H1 (cell line): ENCODE results near the gene MPRIP. TPM values are rescaled to one million over a fixed set of nuclear protein-coding genes. Genes with fewer than 3 reads are reported as not detected.

Source experiments
- CTCF ChIA-PET: fragments of 300-600 bp; sonication (Branson Sonifier 250); formaldehyde crosslinking; loops from one replicate; lab custom pipeline; 2021; ENCODE audit not compliant: partially characterized antibody; lab: Charles Lee
- POLR2A ChIA-PET: fragments of 300-600 bp; sonication (Branson Sonifier 250); formaldehyde crosslinking; loops from one replicate; lab custom pipeline; 2021; ENCODE audit warnings: inconsistent platforms; ENCODE audit not compliant: partially characterized antibody; lab: Charles Lee
- DNase-seq, 2 experiments: peaks; one replicate each; pipeline versions ENCODE4 v3.0.0 to v3.0.0-alpha.2; 2010 to 2022; ENCODE audit warnings: low spot score in 2 of 2, low read depth in 1 of 2, mixed read lengths in 1 of 2
- FAIRE-seq: peaks from 2 replicates; lab custom pipeline; 2011; peaks lifted over from hg19 to GRCh38; lab: Jason Lieb, UNC
- H2AFZ ChIP-seq: 2 replicates; pipeline ENCODE4 v1.8.1; 2012; ENCODE audit warnings: low read length, inconsistent platforms
- H2AK5ac ChIP-seq: 2 replicates; pipeline ENCODE4 v1.6.1; 2013; ENCODE audit warnings: low read depth, low read length
- H2BK120ac ChIP-seq: replicated peaks from 2 replicates; pipeline ENCODE3; 2013; ENCODE audit warnings: low read depth, low read length, inconsistent platforms
- H2BK12ac ChIP-seq: 2 replicates; pipeline ENCODE4 v1.6.1; 2013; ENCODE audit warnings: low read depth, low read length
- H2BK15ac ChIP-seq: 2 replicates; pipeline ENCODE4 v1.6.1; 2013; ENCODE audit warnings: low read length
- H2BK20ac ChIP-seq: 2 replicates; pipeline ENCODE4 v1.6.1; 2013; ENCODE audit warnings: low read length
- H2BK5ac ChIP-seq: 2 replicates; pipeline ENCODE4 v1.6.1; 2013; ENCODE audit warnings: low read depth, low read length
- H3K14ac ChIP-seq: 2 replicates; pipeline ENCODE4 v1.6.1; 2013; ENCODE audit warnings: inconsistent platforms; ENCODE audit not compliant: insufficient read length
- H3K18ac ChIP-seq: 2 replicates; pipeline ENCODE4 v1.6.1; 2013; ENCODE audit warnings: low read length; ENCODE audit errors: extremely low read depth
- H3K23ac ChIP-seq: 2 replicates; pipeline ENCODE4 v1.6.1; 2013; ENCODE audit warnings: inconsistent platforms; ENCODE audit not compliant: insufficient read length
- H3K23me2 ChIP-seq: 2 replicates; pipeline ENCODE4 v1.6.1; 2013; ENCODE audit warnings: low read depth, low read length
- H3K27ac ChIP-seq: 2 replicates; pipeline ENCODE4 v1.6.1; 2011; ENCODE audit warnings: low read depth, low read length, inconsistent platforms
- H3K27me3 ChIP-seq, 4 experiments: replicated peaks in 1 of 4; 1 replicate in 1 of 4; 2 replicates in 3 of 4; pipeline versions ENCODE4 v1.6.1 to v1.8.1; 2011 to 2013; ENCODE audit warnings: low read length in 3 of 4, mild to moderate bottlenecking in 3 of 4, inconsistent platforms in 2 of 4, mixed read lengths in 2 of 4, moderate library complexity in 1 of 4; ENCODE audit not compliant: control insufficient read depth in 3 of 4, insufficient read depth in 3 of 4; ENCODE audit errors: extremely low read depth in 1 of 4
- H3K36me3 ChIP-seq, 4 experiments: 2 replicates each; pipeline versions ENCODE4 v1.6.1 to v1.8.1; 2011 to 2013; ENCODE audit warnings: mild to moderate bottlenecking in 4 of 4, low read length in 3 of 4, moderate library complexity in 2 of 4, control low read depth in 1 of 4, inconsistent platforms in 1 of 4; ENCODE audit not compliant: insufficient read depth in 4 of 4, control insufficient read depth in 2 of 4
- H3K4ac ChIP-seq: replicated peaks from 2 replicates; pipeline ENCODE3; 2013; ENCODE audit warnings: low read length, low read depth, mixed read lengths, inconsistent platforms; ENCODE audit not compliant: insufficient read length
- H3K4me1 ChIP-seq, 4 experiments: replicated peaks in 1 of 4; 1 replicate in 1 of 4; 2 replicates in 3 of 4; pipeline versions ENCODE4 v1.6.1 to v1.8.1; 2011 to 2013; ENCODE audit warnings: low read length in 3 of 4, inconsistent platforms in 2 of 4, mixed read lengths in 1 of 4; ENCODE audit not compliant: insufficient read depth in 4 of 4, control insufficient read depth in 3 of 4
- H3K4me2 ChIP-seq, 2 experiments: 2 replicates each; pipeline versions ENCODE4 v1.6.1 to v1.8.1; 2011 to 2013; ENCODE audit warnings: low read depth in 2 of 2, low read length in 2 of 2, control low read depth in 1 of 2, inconsistent platforms in 1 of 2, mild to moderate bottlenecking in 1 of 2; ENCODE audit not compliant: insufficient read depth in 1 of 2
- H3K4me3 ChIP-seq, 4 experiments: fragments of 200-600, 300-600 bp in 1 of 4; sonication (generic), shearing (Covaris generic), sonication (Bioruptor Twin) in 1 of 4; 2 replicates each; pipeline versions ENCODE4 v1.5.1 to v1.8.1; 2011 to 2016; ENCODE audit warnings: low read length in 4 of 4, low read depth in 3 of 4, control low read depth in 2 of 4, inconsistent platforms in 2 of 4, mild to moderate bottlenecking in 2 of 4, mixed read lengths in 1 of 4, moderate library complexity in 1 of 4; ENCODE audit not compliant: insufficient read depth in 2 of 4; ENCODE audit errors: extremely low read depth in 1 of 4
- H3K56ac ChIP-seq: replicated peaks from 2 replicates; pipeline ENCODE3; 2013; ENCODE audit warnings: low read depth, mild to moderate bottlenecking, mixed read lengths, low read length, inconsistent platforms; ENCODE audit not compliant: insufficient read length
- H3K79me1 ChIP-seq: 2 replicates; pipeline ENCODE4 v1.6.1; 2013; ENCODE audit warnings: low read depth, low read length, control low read depth
- H3K79me2 ChIP-seq, 2 experiments: 2 replicates each; pipeline versions ENCODE4 v1.6.1 to v1.8.1; 2012 to 2013; ENCODE audit warnings: low read length in 2 of 2, mild to moderate bottlenecking in 2 of 2, inconsistent platforms in 1 of 2; ENCODE audit not compliant: insufficient read depth in 2 of 2, control insufficient read depth in 1 of 2
- H3K9ac ChIP-seq, 4 experiments: replicated peaks in 1 of 4; 1 replicate in 1 of 4; 2 replicates in 3 of 4; pipeline versions ENCODE4 v1.6.1 to v1.8.1; 2011 to 2013; ENCODE audit warnings: low read depth in 3 of 4, low read length in 3 of 4, control low read depth in 2 of 4, mild to moderate bottlenecking in 2 of 4, moderate library complexity in 2 of 4, inconsistent platforms in 1 of 4; ENCODE audit errors: extremely low read depth in 1 of 4
- H3K9me3 ChIP-seq, 2 experiments: 2 replicates each; pipeline versions ENCODE4 v1.6.1 to v1.8.1; 2012 to 2013; ENCODE audit warnings: mild to moderate bottlenecking in 2 of 2, moderate library complexity in 2 of 2, control low read depth in 1 of 2, inconsistent platforms in 1 of 2, low read depth in 1 of 2, low read length in 1 of 2, mixed read lengths in 1 of 2; ENCODE audit not compliant: insufficient read depth in 2 of 2
- H4K20me1 ChIP-seq, 2 experiments: replicated peaks in 1 of 2; 2 replicates each; pipeline versions ENCODE3 to v1.8.1; 2011 to 2013; ENCODE audit warnings: inconsistent platforms in 2 of 2, low read length in 2 of 2, mild to moderate bottlenecking in 1 of 2; ENCODE audit not compliant: insufficient read depth in 2 of 2, control insufficient read depth in 1 of 2
- H4K5ac ChIP-seq: 2 replicates; pipeline ENCODE4 v1.6.1; 2013; ENCODE audit warnings: low read length, low read depth, mixed read lengths, inconsistent platforms; ENCODE audit not compliant: insufficient read length
- H4K8ac ChIP-seq: 2 replicates; pipeline ENCODE4 v1.8.0; 2013; ENCODE audit warnings: mild to moderate bottlenecking, moderate library complexity, low read length, inconsistent platforms; ENCODE audit not compliant: insufficient read depth; ENCODE audit errors: extremely low read depth
- H4K91ac ChIP-seq: replicated peaks from 2 replicates; pipeline ENCODE3; 2013; ENCODE audit warnings: low read length, mixed read lengths, inconsistent platforms; ENCODE audit not compliant: insufficient read length
- BACH1 ChIP-seq: IDR thresholded peaks from 2 replicates; pipeline ENCODE4 v1.6.1; 2012; ENCODE audit warnings: low read length, improper control_type of control experiment
- CEBPB ChIP-seq: IDR thresholded peaks from 2 replicates; pipeline ENCODE4 v1.6.1; 2012; ENCODE audit warnings: low read depth, low read length
- CHD2 ChIP-seq: IDR thresholded peaks from 2 replicates; pipeline ENCODE4 v1.6.1; 2012; ENCODE audit warnings: low read length, improper control_type of control experiment
- EP300 ChIP-seq, 2 experiments: IDR thresholded peaks; 1 replicate in 1 of 2; 2 replicates in 1 of 2; pipeline ENCODE4 v1.6.1; 2011 to 2012; ENCODE audit warnings: low read depth in 2 of 2, low read length in 2 of 2, mild to moderate bottlenecking in 2 of 2, borderline replicate concordance in 1 of 2, inconsistent platforms in 1 of 2, moderate library complexity in 1 of 2
- FOSL1 ChIP-seq: IDR thresholded peaks from 2 replicates; pipeline ENCODE4 v1.6.1; 2011; ENCODE audit warnings: mild to moderate bottlenecking, low read depth, low read length, moderate library complexity; ENCODE audit not compliant: insufficient read depth
- JUND ChIP-seq: IDR thresholded peaks from 2 replicates; pipeline ENCODE4 v1.6.1; 2011; ENCODE audit warnings: mild to moderate bottlenecking, improper control_type of control experiment, low read length
- KDM4A ChIP-seq: IDR thresholded peaks from one replicate; pipeline ENCODE4 v1.7.1; 2012; ENCODE audit warnings: low read depth, mild to moderate bottlenecking, moderate library complexity, low read length, inconsistent platforms; ENCODE audit not compliant: severe bottlenecking
- KDM5A ChIP-seq: fragments of 200-600 bp; IDR thresholded peaks from 2 replicates; pipeline ENCODE4 v1.7.1; 2012; ENCODE audit warnings: mild to moderate bottlenecking, low read length, inconsistent platforms, mixed read lengths
- POLR2A ChIP-seq, 2 experiments: IDR thresholded peaks; 1 replicate in 1 of 2; 2 replicates in 1 of 2; pipeline ENCODE4 v1.6.1; 2011; ENCODE audit warnings: low read depth in 2 of 2, low read length in 2 of 2, mild to moderate bottlenecking in 2 of 2; ENCODE audit errors: control extremely low read depth in 1 of 2
- SAP30 ChIP-seq: fragments of 300-600 bp; sonication (generic); IDR thresholded peaks from 2 replicates; pipeline ENCODE4 v1.7.1; 2012; ENCODE audit warnings: low read length, moderate library complexity, mild to moderate bottlenecking, inconsistent platforms; ENCODE audit not compliant: insufficient read depth, insufficient replicate concordance
- SIRT6 ChIP-seq: IDR thresholded peaks from one replicate; pipeline ENCODE4 v1.7.1; 2012; ENCODE audit warnings: low read length, inconsistent platforms
- SP1 ChIP-seq: IDR thresholded peaks from 2 replicates; pipeline ENCODE4 v1.6.1; 2011; ENCODE audit warnings: low read depth, low read length
- TAF1 ChIP-seq: IDR thresholded peaks from 2 replicates; pipeline ENCODE4 v1.6.1; 2011; ENCODE audit warnings: mild to moderate bottlenecking, low read depth, low read length
- TBP ChIP-seq: IDR thresholded peaks from 2 replicates; pipeline ENCODE4 v1.6.1; 2011; ENCODE audit warnings: low read depth, low read length, improper control_type of control experiment
- WGBS, 2 experiments: shearing (Covaris generic) in 1 of 2; methylation state at CpG; one replicate each; pipeline versions ENCODE4 v1.1.6 to v1.1.7; 2013 to 2015; ENCODE audit warnings: low lambda C conversion rate in 2 of 2, mixed read lengths in 2 of 2, inconsistent platforms in 1 of 2, low coverage in 1 of 2, missing lambda C conversion rate in 1 of 2; ENCODE audit not compliant: insufficient replicate concordance in 2 of 2, insufficient coverage in 1 of 2, insufficient read length in 1 of 2; ENCODE audit errors: extremely low coverage in 1 of 2, missing lambda C conversion rate in 1 of 2; 5-methylcytosine and 5-hydroxymethylcytosine counted together
- polyA plus RNA-seq, 7 experiments: library from polyadenylated mRNA; depleted of rRNA in 3 of 7; stranded (reverse) in 5 of 7; unstranded in 2 of 7; fragments of >200 nt in 5 of 7; fragments of 200-250 nt in 2 of 7; gene quantifications; 1 replicate in 5 of 7; 2 replicates in 1 of 7; 4 replicates in 1 of 7; pipeline versions ENCODE4 v1.2.1 to v1.2.3, GENCODE V29; 2011 to 2013; ENCODE audit warnings: missing spikeins in 2 of 7, mixed read lengths in 2 of 7
- total RNA-seq: library from RNA; stranded (reverse); fragmentation: NEBNext Ultra II Directional; extraction: Animal tissue kit (Norgen Biotek cat#: 25700); gene quantifications from 2 replicates; pipeline ENCODE4 v1.2.1, GENCODE V29; 2021
- TF ChIP-seq, protein P1 (sequence below): IDR thresholded peaks from 2 replicates; pipeline ENCODE4 v1.6.1; 2011; ENCODE audit warnings: low read length, improper control_type of control experiment

Gene MPRIP
- total and polyA plus RNA-seq, 2 of the 8 experiments (the other 6 are each of a cell fraction or from before 2014, with no cell fraction given) = 48.6 to 146 TPM

DNA sequence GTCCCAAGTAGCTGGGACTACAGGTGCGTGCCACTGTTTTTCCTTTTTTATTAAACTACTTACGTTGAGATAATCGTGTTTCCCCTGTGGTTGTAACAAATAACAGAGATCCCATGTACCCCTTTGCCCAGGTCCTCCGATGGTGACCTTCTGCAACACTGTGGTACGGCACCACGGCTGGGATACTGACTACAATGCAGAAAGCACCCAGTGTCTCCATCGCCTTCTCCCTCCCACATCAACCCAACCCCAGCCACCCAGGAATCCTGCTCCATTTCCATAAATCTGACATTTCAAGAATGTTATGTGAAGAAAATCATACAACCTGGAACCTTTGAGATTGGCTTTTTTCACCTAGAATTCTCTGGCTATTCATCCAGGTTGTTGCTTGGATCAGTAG, 22.1 kb downstream of the MPRIP start:
- no peak overlapping the region for H2BK15ac ChIP-seq
- peaks cover 9 to 18% of the 10 kb centered on the region in 2 experiments for H4K20me1 ChIP-seq
- no peak overlapping the region for H2BK20ac ChIP-seq
- peaks cover 24% of the 10 kb centered on the region for H3K79me1 ChIP-seq
- no peak overlapping the region for H3K9ac ChIP-seq
- DNase-seq (no peak), FAIRE-seq (no peak)
- no peak overlapping the region for H4K91ac ChIP-seq
- no peak overlapping the region for H2BK120ac ChIP-seq
- H3K4me3 ChIP-seq = no peak overlapping the region
- H3K36me3 ChIP-seq = no peaks in the 10 kb centered on the region
- H2BK12ac ChIP-seq = no peak overlapping the region
- H3K14ac ChIP-seq = no peak overlapping the region
- no peak overlapping the region for H3K56ac ChIP-seq
- no peak overlapping the region for H3K18ac ChIP-seq
- no peak overlapping the region for H4K8ac ChIP-seq
- POLR2A ChIA-PET = no interaction called here
- H3K27ac ChIP-seq = no peak overlapping the region
- no peak overlapping the region for H2AK5ac ChIP-seq
- H3K79me2 ChIP-seq = peaks cover 4 to 82% of the 10 kb centered on the region in 2 experiments; a peak in 3 of 4 replicates
- no peak overlapping the region for H4K5ac ChIP-seq
- H3K23ac ChIP-seq = no peak overlapping the region
- H3K27me3 ChIP-seq = no peaks in the 10 kb centered on the region
- H3K9me3 ChIP-seq = no peaks in the 10 kb centered on the region
- H3K4me2 ChIP-seq = no peak overlapping the region
- no peak overlapping the region for H3K4ac ChIP-seq
- H2BK5ac ChIP-seq = no peak overlapping the region
- H2AFZ ChIP-seq = no peak overlapping the region
- H3K4me1 ChIP-seq = no peaks in the 10 kb centered on the region
- H3K23me2 ChIP-seq = no peaks in the 10 kb centered on the region
- CTCF ChIA-PET = interaction anchor here (0.5 to 0.7 kb wide), 2 partner anchors 49 to 53 kb away, joined by 3 to 4 read pairs; no protein-coding TSS in a partner anchor
- WGBS, 2 experiments = 91% methylated on average over 6 of the region's 7 CpGs; no CpG with 5 or more reads in 1 of the 2 experiments
- TF ChIP-seq POLR2A (IDR thresholded peaks at IDR 0.05; ENCODE audit: control extremely low read depth in 1 of 2, low read depth in 2 of 2, low read length in 2 of 2) = no peak
- TF ChIP-seq KDM4A = no peak
- TF ChIP-seq JUND = no peak
- no peak for TF ChIP-seq SP1
- TF ChIP-seq, protein P1, sequence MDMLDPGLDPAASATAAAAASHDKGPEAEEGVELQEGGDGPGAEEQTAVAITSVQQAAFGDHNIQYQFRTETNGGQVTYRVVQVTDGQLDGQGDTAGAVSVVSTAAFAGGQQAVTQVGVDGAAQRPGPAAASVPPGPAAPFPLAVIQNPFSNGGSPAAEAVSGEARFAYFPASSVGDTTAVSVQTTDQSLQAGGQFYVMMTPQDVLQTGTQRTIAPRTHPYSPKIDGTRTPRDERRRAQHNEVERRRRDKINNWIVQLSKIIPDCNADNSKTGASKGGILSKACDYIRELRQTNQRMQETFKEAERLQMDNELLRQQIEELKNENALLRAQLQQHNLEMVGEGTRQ = no peak
- TF ChIP-seq SAP30 = no peak
- no peak for TF ChIP-seq CHD2
- no peak for TF ChIP-seq FOSL1
- no peak for TF ChIP-seq KDM5A
- TF ChIP-seq TAF1 = no peak
- TF ChIP-seq SIRT6 = no peak
- TF ChIP-seq BACH1 = no peak
- no peak for TF ChIP-seq CEBPB
- no peak for TF ChIP-seq EP300 (IDR thresholded peaks at IDR 0.05; ENCODE audit: borderline replicate concordance in 1 of 2, low read depth in 2 of 2, low read length in 2 of 2)
- TF ChIP-seq TBP = no peak
